HepG2 (cell line): ENCODE measurements around the gene CCDC148. TPM values are rescaled to one million over a fixed set of nuclear protein-coding genes. Genes with fewer than 3 reads are reported as not detected.

Experiments used
- ATM ChIP-seq: fragments of 450-650 bp; IDR thresholded peaks from 2 replicates; pipeline ENCODE4 v1.7.1; 2017; ENCODE audit warnings: mild to moderate bottlenecking, borderline replicate concordance
- BCL6 ChIP-seq: IDR thresholded peaks from 2 replicates; pipeline ENCODE4 v1.6.1; 2016; ENCODE audit warnings: missing genetic modification reagents, missing compliant biosample characterization
- CBX1 ChIP-seq: IDR thresholded peaks from one replicate; pipeline ENCODE4 v1.6.1; 2016; ENCODE audit warnings: antibody characterized with exemption, low read depth
- FOSL1 ChIP-seq: sonication (generic); formaldehyde crosslinking; IDR thresholded peaks from 2 replicates; pipeline ENCODE4 v1.9.0; 2021; ENCODE audit warnings: missing genetic modification reagents, borderline replicate concordance
- FOXP1 ChIP-seq, 2 experiments: fragments of 450-650 bp in 1 of 2; IDR thresholded peaks; 2 replicates each; pipeline ENCODE4 v1.6.1; 2017 to 2018; ENCODE audit warnings: antibody characterized with exemption in 1 of 2
- GABPB1 ChIP-seq: IDR thresholded peaks from 2 replicates; pipeline ENCODE4 v1.6.1; 2016; ENCODE audit warnings: mild to moderate bottlenecking, missing genetic modification reagents, moderate library complexity, missing compliant biosample characterization
- KAT7 ChIP-seq: IDR thresholded peaks from 2 replicates; pipeline ENCODE4 v1.6.1; 2018; ENCODE audit warnings: borderline replicate concordance, missing compliant biosample characterization
- LCORL ChIP-seq, 2 experiments: fragments of 450-650 bp in 1 of 2; sonication (generic) in 1 of 2; formaldehyde crosslinking in 1 of 2; IDR thresholded peaks; 2 replicates each; pipeline versions ENCODE4 v1.5.0 to v1.6.1; 2017 to 2020; ENCODE audit warnings: antibody characterized with exemption in 1 of 2, missing genetic modification reagents in 1 of 2
- NFYC ChIP-seq: IDR thresholded peaks from 2 replicates; pipeline ENCODE4 v1.6.1; 2016; ENCODE audit warnings: missing genetic modification reagents, missing compliant biosample characterization
- RELA ChIP-seq: sonication (generic); formaldehyde crosslinking; IDR thresholded peaks from 2 replicates; pipeline ENCODE4 v1.4.0; 2020; ENCODE audit warnings: missing genetic modification reagents
- RNF2 ChIP-seq: fragments of 450-650 bp; conservative IDR thresholded peaks from 2 replicates; pipeline ENCODE4 v1.6.1; 2016; ENCODE audit warnings: low read depth
- SKI ChIP-seq: fragments of 450-650 bp; IDR thresholded peaks from one replicate; pipeline ENCODE4 v1.6.1; 2018; ENCODE audit warnings: mild to moderate bottlenecking; ENCODE audit not compliant: partially characterized antibody
- SP4 ChIP-seq: sonication (generic); formaldehyde crosslinking; IDR thresholded peaks from 2 replicates; pipeline ENCODE4 v1.8.1; 2023; ENCODE audit warnings: mild to moderate bottlenecking, missing genetic modification reagents
- SYNCRIP ChIP-seq: fragments of 200-400 bp; formaldehyde crosslinking; IDR thresholded peaks from 2 replicates; pipeline ENCODE4 v1.6.1; 2018; ENCODE audit warnings: mild to moderate bottlenecking, low read depth, low read length; ENCODE audit not compliant: insufficient read depth
- TCF7L2 ChIP-seq: IDR thresholded peaks from 2 replicates; pipeline ENCODE4 v1.6.1; 2011; ENCODE audit warnings: mild to moderate bottlenecking, low read depth, low read length, moderate library complexity
- U2AF2 ChIP-seq: fragments of 200-400 bp; formaldehyde crosslinking; IDR thresholded peaks from 2 replicates; pipeline ENCODE4 v1.6.1; 2017; ENCODE audit warnings: low read depth, mild to moderate bottlenecking, low read length
- ZIK1 ChIP-seq: sonication (generic); formaldehyde crosslinking; IDR thresholded peaks from 2 replicates; pipeline ENCODE4 v1.5.0; 2020; ENCODE audit warnings: mild to moderate bottlenecking, low read depth, missing genetic modification reagents, borderline replicate concordance
- ZMYM2 ChIP-seq: sonication (generic); formaldehyde crosslinking; IDR thresholded peaks from 2 replicates; pipeline ENCODE4 v1.8.0; 2022; ENCODE audit warnings: mild to moderate bottlenecking, missing genetic modification reagents
- ZNF337 ChIP-seq: sonication (generic); formaldehyde crosslinking; IDR thresholded peaks from 2 replicates; pipeline ENCODE4 v1.5.1; 2020; ENCODE audit warnings: missing genetic modification reagents, low read depth, mild to moderate bottlenecking, borderline replicate concordance
- ZSCAN25 ChIP-seq: sonication (generic); formaldehyde crosslinking; IDR thresholded peaks from 2 replicates; pipeline ENCODE4 v1.8.0; 2022; ENCODE audit warnings: mild to moderate bottlenecking, missing genetic modification reagents
- polyA plus RNA-seq, 8 experiments: library from polyadenylated mRNA; depleted of rRNA in 3 of 8; stranded (reverse) in 7 of 8; unstranded in 1 of 8; fragments of >200 nt; fragmentation: Illumina TruSeq in 4 of 8; extraction: Trizol in 4 of 8; gene quantifications; 2 replicates each; pipeline versions ENCODE4 v1.2.1 to v1.2.3, GENCODE V29; 2011 to 2016; ENCODE audit warnings: low read depth in 4 of 8, missing spikeins in 1 of 8, mixed read lengths in 1 of 8; ENCODE audit not compliant: insufficient read depth in 1 of 8
- total RNA-seq, 5 experiments: library from RNA; depleted of rRNA; stranded (reverse); fragments of >200 nt; fragmentation: Illumina TruSeq; extraction: Trizol; gene quantifications; 2 replicates each; pipeline ENCODE4 v1.2.3, GENCODE V29; 2016; ENCODE audit warnings: low read depth in 1 of 5
- TF ChIP-seq, protein P1 (sequence below): IDR thresholded peaks from 2 replicates; pipeline ENCODE4 v1.6.1; 2016
- TF ChIP-seq, protein P2 (sequence below): sonication (generic); formaldehyde crosslinking; IDR thresholded peaks from 2 replicates; pipeline ENCODE4 v1.4.0; 2020; ENCODE audit warnings: missing genetic modification reagents
- TF ChIP-seq, protein P3 (sequence below): sonication (generic); formaldehyde crosslinking; IDR thresholded peaks from 2 replicates; pipeline ENCODE4 v1.5.0; 2020; ENCODE audit warnings: missing genetic modification reagents, mild to moderate bottlenecking, borderline replicate concordance
- TF ChIP-seq, protein P4 (sequence below): IDR thresholded peaks from 2 replicates; pipeline ENCODE4 v1.6.1; 2016; ENCODE audit warnings: missing biosample characterization, missing genetic modification reagents, low read depth
- TF ChIP-seq, protein P5 (sequence below): sonication (generic); formaldehyde crosslinking; IDR thresholded peaks from 2 replicates; pipeline ENCODE4 v1.4.0; 2020; ENCODE audit warnings: missing genetic modification reagents

CCDC148 gene
- total and polyA plus RNA-seq, 2 of the 13 experiments (the other 11 are each of a cell fraction or from before 2014, with no cell fraction given) = 0.30 to 0.49 TPM

DNA sequence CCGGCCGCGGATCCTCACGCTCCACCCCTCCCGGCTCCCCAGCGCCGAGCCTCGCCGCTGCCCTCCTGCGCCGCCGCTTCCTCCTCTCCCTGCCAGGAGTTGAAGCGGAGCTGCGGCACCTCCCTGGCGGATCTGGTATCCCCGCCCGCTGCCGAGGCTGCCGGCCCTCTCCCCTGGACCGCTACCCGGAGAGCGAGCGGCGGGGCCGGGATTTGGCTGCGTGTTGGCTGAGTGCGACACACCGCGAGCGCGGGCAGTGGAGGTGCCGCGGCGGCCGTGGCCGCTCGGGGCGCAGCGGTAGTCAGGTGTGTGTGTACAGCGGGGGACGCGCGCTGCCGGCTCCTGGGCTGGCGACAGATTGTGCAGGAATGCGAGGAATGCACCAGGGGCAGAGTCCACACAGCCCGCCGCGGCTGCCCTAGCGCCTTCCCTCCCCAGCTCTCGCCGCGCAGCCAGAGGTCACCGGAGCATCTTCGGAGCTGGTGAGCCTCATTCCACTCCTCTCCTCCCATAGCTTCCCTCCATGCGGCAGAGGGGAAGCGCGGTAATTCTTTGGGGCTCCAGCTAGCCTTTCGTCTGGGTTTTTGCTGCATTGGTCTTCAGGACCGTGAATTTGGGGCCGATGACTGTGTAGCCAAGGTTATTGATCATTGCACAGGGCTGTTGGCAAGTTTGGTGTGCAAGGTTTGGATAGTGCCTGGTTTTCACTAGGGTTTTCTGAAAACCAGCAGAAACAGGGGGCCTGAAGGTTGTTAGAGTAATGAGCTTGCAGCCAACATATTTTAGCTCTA lies 1.5 kb upstream of the CCDC148 start (continued):
- peak; percentile 88 for TF ChIP-seq GABPB1 (CRISPR knock-in tag)
- TF ChIP-seq U2AF2 = no peak
- TF ChIP-seq SP4 (CRISPR knock-in tag) = peak; percentile 84
- TF ChIP-seq ZNF337 (CRISPR knock-in tag) = peak; percentile 96
- peak; percentile 58; the same call in 1 of the 2 replicates for TF ChIP-seq NFYC (CRISPR knock-in tag)
- TF ChIP-seq, protein P1, sequence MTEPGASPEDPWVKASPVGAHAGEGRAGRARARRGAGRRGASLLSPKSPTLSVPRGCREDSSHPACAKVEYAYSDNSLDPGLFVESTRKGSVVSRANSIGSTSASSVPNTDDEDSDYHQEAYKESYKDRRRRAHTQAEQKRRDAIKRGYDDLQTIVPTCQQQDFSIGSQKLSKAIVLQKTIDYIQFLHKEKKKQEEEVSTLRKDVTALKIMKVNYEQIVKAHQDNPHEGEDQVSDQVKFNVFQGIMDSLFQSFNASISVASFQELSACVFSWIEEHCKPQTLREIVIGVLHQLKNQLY = peak; percentile 57; the same call in 1 of the 2 replicates
- peak; percentile 92 for TF ChIP-seq RELA
- no peak for TF ChIP-seq ATM
- TF ChIP-seq, protein P2, sequence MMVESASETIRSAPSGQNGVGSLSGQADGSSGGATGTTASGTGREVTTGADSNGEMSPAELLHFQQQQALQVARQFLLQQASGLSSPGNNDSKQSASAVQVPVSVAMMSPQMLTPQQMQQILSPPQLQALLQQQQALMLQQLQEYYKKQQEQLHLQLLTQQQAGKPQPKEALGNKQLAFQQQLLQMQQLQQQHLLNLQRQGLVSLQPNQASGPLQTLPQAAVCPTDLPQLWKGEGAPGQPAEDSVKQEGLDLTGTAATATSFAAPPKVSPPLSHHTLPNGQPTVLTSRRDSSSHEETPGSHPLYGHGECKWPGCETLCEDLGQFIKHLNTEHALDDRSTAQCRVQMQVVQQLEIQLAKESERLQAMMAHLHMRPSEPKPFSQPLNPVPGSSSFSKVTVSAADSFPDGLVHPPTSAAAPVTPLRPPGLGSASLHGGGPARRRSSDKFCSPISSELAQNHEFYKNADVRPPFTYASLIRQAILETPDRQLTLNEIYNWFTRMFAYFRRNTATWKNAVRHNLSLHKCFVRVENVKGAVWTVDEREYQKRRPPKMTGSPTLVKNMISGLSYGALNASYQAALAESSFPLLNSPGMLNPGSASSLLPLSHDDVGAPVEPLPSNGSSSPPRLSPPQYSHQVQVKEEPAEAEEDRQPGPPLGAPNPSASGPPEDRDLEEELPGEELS = peak; percentile 95
- no peak; the same call in 1 of the 2 replicates for TF ChIP-seq FOXP1 (IDR thresholded peaks at IDR 0.05)
- peak; percentile 85 for TF ChIP-seq FOXP1 (CRISPR knock-in tag; IDR thresholded peaks at IDR 0.05)
- TF ChIP-seq ZSCAN25 = peak; percentile 99
- TF ChIP-seq BCL6 (CRISPR knock-in tag) = peak; percentile 83
- TF ChIP-seq, protein P3, sequence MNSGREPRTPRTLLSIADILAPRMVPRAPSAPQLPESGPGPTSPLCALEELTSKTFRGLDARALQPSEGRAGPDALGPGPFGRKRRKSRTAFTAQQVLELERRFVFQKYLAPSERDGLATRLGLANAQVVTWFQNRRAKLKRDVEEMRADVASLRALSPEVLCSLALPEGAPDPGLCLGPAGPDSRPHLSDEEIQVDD = peak; percentile 88; the same call in 1 of the 2 replicates
- peak; percentile 95 for TF ChIP-seq SKI
- 0 out of 2 replicates have a peak, but pooled peaks have one; percentile 83 for TF ChIP-seq ZMYM2 (CRISPR knock-in tag)
- peak; percentile 100 for TF ChIP-seq KAT7 (CRISPR knock-in tag)
- TF ChIP-seq LCORL (IDR thresholded peaks at IDR 0.05) = peak; percentile 37; the same call in 1 of the 2 replicates
- TF ChIP-seq LCORL (CRISPR knock-in tag; IDR thresholded peaks at IDR 0.05) = peak; percentile 100
- peak; percentile 96; the same call in 1 of the 2 replicates for TF ChIP-seq ZIK1 (CRISPR knock-in tag)
- TF ChIP-seq, protein P4, sequence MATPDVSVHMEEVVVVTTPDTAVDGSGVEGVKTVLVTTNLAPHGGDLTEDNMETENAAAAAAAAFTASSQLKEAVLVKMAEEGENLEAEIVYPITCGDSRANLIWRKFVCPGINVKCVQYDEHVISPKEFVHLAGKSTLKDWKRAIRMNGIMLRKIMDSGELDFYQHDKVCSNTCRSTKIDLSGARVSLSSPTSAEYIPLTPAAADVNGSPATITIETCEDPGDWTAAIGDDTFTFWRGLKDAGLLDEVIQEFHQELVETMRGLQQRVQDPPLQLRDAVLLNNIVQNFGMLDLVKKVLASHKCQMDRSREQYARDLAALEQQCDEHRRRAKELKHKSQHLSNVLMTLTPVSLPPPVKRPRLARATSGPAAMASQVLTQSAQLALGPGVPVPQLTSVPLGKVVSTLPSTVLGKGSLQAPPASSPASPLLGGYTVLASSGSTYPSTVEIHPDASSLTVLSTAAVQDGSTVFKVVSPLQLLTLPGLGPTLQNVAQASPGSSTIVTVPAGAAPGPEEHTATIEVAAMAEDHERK (CRISPR knock-in tag) = no peak
- peak; percentile 69 for TF ChIP-seq RNF2
- no peak for TF ChIP-seq TCF7L2
- TF ChIP-seq, protein P5, sequence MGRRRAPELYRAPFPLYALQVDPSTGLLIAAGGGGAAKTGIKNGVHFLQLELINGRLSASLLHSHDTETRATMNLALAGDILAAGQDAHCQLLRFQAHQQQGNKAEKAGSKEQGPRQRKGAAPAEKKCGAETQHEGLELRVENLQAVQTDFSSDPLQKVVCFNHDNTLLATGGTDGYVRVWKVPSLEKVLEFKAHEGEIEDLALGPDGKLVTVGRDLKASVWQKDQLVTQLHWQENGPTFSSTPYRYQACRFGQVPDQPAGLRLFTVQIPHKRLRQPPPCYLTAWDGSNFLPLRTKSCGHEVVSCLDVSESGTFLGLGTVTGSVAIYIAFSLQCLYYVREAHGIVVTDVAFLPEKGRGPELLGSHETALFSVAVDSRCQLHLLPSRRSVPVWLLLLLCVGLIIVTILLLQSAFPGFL (CRISPR knock-in tag) = no peak
- TF ChIP-seq SYNCRIP = no peak
- TF ChIP-seq FOSL1 (CRISPR knock-in tag) = peak; percentile 59
- peak; percentile 98 for TF ChIP-seq CBX1
